ENCODE results near the gene ZNF581. TPM values are rescaled to one million over a fixed set of nuclear protein-coding genes. Genes with fewer than 3 reads are reported as not detected.

ZNF581 gene
- total and polyA plus RNA-seq, 7 donors, result 10.2 to 18.6 (median 14.5) TPM

GRCh38 chr19:55666343-55667005 is 23.0 kb downstream of the ZNF581 start:
- ATAC-seq (no peak), DNase-seq (no peak)
- no peaks in the 10 kb centered on the region for H3K27me3 ChIP-seq (ENCODE audit: insufficient read depth in 3 of 3, low read length in 2 of 3)
- H3K9me3 ChIP-seq, result no peaks in the 10 kb centered on the region
- H3K4me3 ChIP-seq, result no peak overlapping the region
- WGBS, 3 donors, result 78 to 86% (median 81%) methylated on average over 12 of the region's 12 CpGs
- peaks cover 12 to 90% of the 10 kb centered on the region in 2 donors for H3K36me3 ChIP-seq (ENCODE audit: insufficient read depth in 1 of 2, low read depth in 1 of 2)
- H3K4me1 ChIP-seq, result no peaks in the 10 kb centered on the region
- intact Hi-C loops (cut with DNase I), result no loop called here
- no peak for TF ChIP-seq CTCF (IDR thresholded peaks at IDR 0.05)
- H3K27ac ChIP-seq, result no peak overlapping the region

- Histone ChIP-seq H3K9me3 (no peaks in the 10 kb centered on the region), H3K4me3 (no peak overlapping the region), H3K4me1 (no peaks in the 10 kb centered on the region), H3K27me3 (ENCODE audit: insufficient read depth in 3 of 3, low read length in 2 of 3) (no peaks in the 10 kb centered on the region), H3K36me3 (ENCODE audit: insufficient read depth in 1 of 2, low read depth in 1 of 2) (peaks cover 10 to 90% of the 10 kb centered on the region in 2 donors), H3K27ac (no peak overlapping the region)
- intact Hi-C loops (cut with DNase I), result no loop called here
- 92 to 93% (median 92%) methylated on average over 3 to 4 of the region's 4 CpGs for WGBS, 3 donors
- no peak for ATAC-seq
- TF ChIP-seq CTCF (IDR thresholded peaks at IDR 0.05), result no peak
- DNase-seq, result no peak
Measured at GRCh38 chr19:55667006-55667381, 23.5 kb downstream of the ZNF581 start.

GRCh38 chr19:55667511-55667910 is 24.1 kb downstream of the ZNF581 start:
- H3K36me3 ChIP-seq (ENCODE audit: insufficient read depth in 1 of 2, low read depth in 1 of 2), result peaks cover 8 to 92% of the 10 kb centered on the region in 2 donors
- DNase-seq (no peak), ATAC-seq (no peak)
- H3K4me1 ChIP-seq, result no peaks in the 10 kb centered on the region
- intact Hi-C loops (cut with DNase I), result no loop called here
- no peaks in the 10 kb centered on the region for H3K9me3 ChIP-seq
- no peak overlapping the region for H3K27ac ChIP-seq
- no peak for TF ChIP-seq CTCF (IDR thresholded peaks at IDR 0.05)
- 86 to 87% (median 87%) methylated on average over 12 of the region's 12 CpGs for WGBS, 3 donors
- no peak overlapping the region for H3K4me3 ChIP-seq
- H3K27me3 ChIP-seq (ENCODE audit: insufficient read depth in 3 of 3, low read length in 2 of 3), result no peaks in the 10 kb centered on the region

- intact Hi-C loops (cut with DNase I), result no loop called here
- no peak for DNase-seq
- Histone ChIP-seq H3K27ac (no peak overlapping the region), H3K4me3 (no peak overlapping the region), H3K9me3 (no peaks in the 10 kb centered on the region), H3K27me3 (ENCODE audit: insufficient read depth in 3 of 3, low read length in 2 of 3) (no peaks in the 10 kb centered on the region), H3K4me1 (no peaks in the 10 kb centered on the region), H3K36me3 (ENCODE audit: insufficient read depth in 1 of 2, low read depth in 1 of 2) (peaks cover 6 to 89% of the 10 kb centered on the region in 2 donors)
- no peak for ATAC-seq
- WGBS, 3 donors, result 85 to 89% (median 86%) methylated on average over 11 of the region's 11 CpGs
- no peak for TF ChIP-seq CTCF (IDR thresholded peaks at IDR 0.05)
Measured at GRCh38 chr19:55667958-55668357, 24.5 kb downstream of the ZNF581 start.
